ENCODE results near the gene PSPN.
"Not testable (repeated sequence)": the region's sequence is repeated elsewhere in the genome, so short reads cannot be mapped to it uniquely, and the experiment has no call there.

PSPN gene

GRCh38 chr19:6373096-6373812 lies 2.5 kb downstream of the PSPN start:
- DNase-seq (ENCODE audit: low read depth): peak; percentile 95

GRCh38 chr19:6372594-6373095 lies 3.1 kb downstream of the PSPN start, which contains the start of gene ALKBH7:
ALKBH7 (plus strand) TSS chr19:6372794; CDS start chr19:6372821, 27 bp downstream.
- DNase-seq (ENCODE audit: low read depth): peak; percentile 100

- no peak for DNase-seq (ENCODE audit: low read depth)
Measured at GRCh38 chr19:6364353-6364752, 11.4 kb downstream of the PSPN start.

- DNase-seq (ENCODE audit: low read depth): no peak
Measured at GRCh38 chr19:6362351-6362801, 13.4 kb downstream of the PSPN start.

GRCh38 chr19:6362027-6362350 lies 13.7 kb downstream of the PSPN start:
- no peak for DNase-seq (ENCODE audit: low read depth)

GRCh38 chr19:6360857-6361216 lies 14.9 kb downstream of the PSPN start:
- not testable (repeated sequence) for DNase-seq (ENCODE audit: low read depth)

GRCh38 chr19:6360445-6360844 lies 15.3 kb downstream of the PSPN start:
- DNase-seq (ENCODE audit: low read depth): not testable (repeated sequence)

- DNase-seq (ENCODE audit: low read depth): no peak
Measured at GRCh38 chr19:6359568-6360341, 16.0 kb downstream of the PSPN start.

- no peak for DNase-seq (ENCODE audit: low read depth)
Measured at GRCh38 chr19:6358003-6358402, 17.7 kb downstream of the PSPN start.

- no peak for DNase-seq (ENCODE audit: low read depth)
Measured at GRCh38 chr19:6357174-6357573, 18.6 kb downstream of the PSPN start.

GRCh38 chr19:6355321-6356040 lies 20.3 kb downstream of the PSPN start:
- not testable (repeated sequence) for DNase-seq (ENCODE audit: low read depth)

- no peak for DNase-seq (ENCODE audit: low read depth)
Measured at GRCh38 chr19:6354098-6354674, 21.5 kb downstream of the PSPN start.

GRCh38 chr19:6352381-6353165 lies 23.2 kb downstream of the PSPN start:
- DNase-seq (ENCODE audit: low read depth): no peak

- DNase-seq (ENCODE audit: low read depth): no peak
Measured at GRCh38 chr19:6350688-6351087, 25.0 kb downstream of the PSPN start.

GRCh38 chr19:6349271-6349670 lies 26.5 kb downstream of the PSPN start:
- DNase-seq (ENCODE audit: low read depth): not testable (repeated sequence)

GRCh38 chr19:6343462-6343861 lies 32.3 kb downstream of the PSPN start:
- no peak for DNase-seq (ENCODE audit: low read depth)

- DNase-seq (ENCODE audit: low read depth): no peak
Measured at GRCh38 chr19:6340493-6341201, 35.1 kb downstream of the PSPN start.

GRCh38 chr19:6334490-6335285 lies 41.0 kb downstream of the PSPN start:
- DNase-seq (ENCODE audit: low read depth): no peak

GRCh38 chr19:6333439-6333838 lies 42.3 kb downstream of the PSPN start, which contains the start of gene ACER1:
ACER1 (minus strand) TSS chr19:6333612; CDS start chr19:6333551, 61 bp downstream.
- DNase-seq (ENCODE audit: low read depth): no peak

- no peak for DNase-seq (ENCODE audit: low read depth)
Measured at GRCh38 chr19:6326815-6327214, 48.9 kb downstream of the PSPN start.

Data from amniotic epithelial cell (primary cell).